ENCODE measurements around the gene CELF2. TPM values are rescaled to one million over a fixed set of nuclear protein-coding genes. Genes with fewer than 3 reads are reported as not detected.

The CELF2 gene
- total RNA-seq, 1 experiment from 2014 or later: 28.7 TPM

- no peak for TF ChIP-seq CTCF (conservative IDR thresholded peaks at IDR 0.05)
- peaks cover 7 to 15% of the 10 kb centered on the region in 2 experiments for H3K4me1 Mint-ChIP-seq
- no peak for DNase-seq
- Histone ChIP-seq H3K4ac (ENCODE audit: low read depth, low read length) (no peak overlapping the region), H2BK20ac (ENCODE audit: low read depth, low read length, poor library complexity, severe bottlenecking) (no peak overlapping the region), H4K5ac (ENCODE audit: insufficient read length, low read depth, low read length) (no peak overlapping the region), H3K4me2 (ENCODE audit: insufficient read depth, insufficient read length, low read length) (no peak overlapping the region), H2BK15ac (ENCODE audit: low read depth, low read length) (no peak overlapping the region), H4K20me1 (ENCODE audit: control insufficient read depth, insufficient read depth, insufficient read length) (no peaks in the 10 kb centered on the region), H2AFZ (ENCODE audit: low read length) (no peak overlapping the region), H3K56ac (ENCODE audit: insufficient read length, low read depth, low read length) (no peak overlapping the region), H3K4me1 (ENCODE audit: insufficient read depth, low read length) (no peaks in the 10 kb centered on the region; the same call in 1 of the 2 replicates), H3K27ac (ENCODE audit: insufficient read length, low read depth, low read length) (no peak overlapping the region), H3K27me3 (ENCODE audit: insufficient read depth, low read length) (no peaks in the 10 kb centered on the region), H4K91ac (ENCODE audit: insufficient read length, low read depth, low read length) (no peak overlapping the region), H3K79me1 (ENCODE audit: insufficient read depth, low read depth, low read length, poor library complexity, severe bottlenecking) (no peaks in the 10 kb centered on the region), H2AK5ac (ENCODE audit: insufficient read length, low read length) (no peak overlapping the region), H3K14ac (ENCODE audit: insufficient read depth, low read length) (no peak overlapping the region), H3K18ac (ENCODE audit: insufficient read length, low read depth, low read length) (no peak overlapping the region), H3K23ac (ENCODE audit: insufficient read length, low read depth, low read length) (no peak overlapping the region), H3T11ph (ENCODE audit: low read length) (no peak overlapping the region), H2BK5ac (ENCODE audit: insufficient read length, low read length) (no peak overlapping the region), H3K79me2 (ENCODE audit: insufficient read depth, low read length) (no peaks in the 10 kb centered on the region), H4K8ac (replicated peaks; ENCODE audit: insufficient read length, low read depth, low read length) (no peak overlapping the region), H2BK12ac (ENCODE audit: insufficient read length, low read depth, low read length) (no peak overlapping the region), H3K9ac (ENCODE audit: extremely low read depth, insufficient read length, low read length) (no peak overlapping the region), H3K9me3 (ENCODE audit: control insufficient read depth, low read depth, low read length) (no peaks in the 10 kb centered on the region), H3K23me2 (ENCODE audit: insufficient read length, low read depth, low read length, poor library complexity, severe bottlenecking) (no peaks in the 10 kb centered on the region), H2BK120ac (ENCODE audit: low read depth, low read length, poor library complexity, severe bottlenecking) (no peak overlapping the region)
- no peaks in the 10 kb centered on the region for H3K9me3 Mint-ChIP-seq
- WGBS (ENCODE audit: extremely low coverage, insufficient read length, low lambda C conversion rate): no CpG with 5 or more reads among the region's 4 CpGs
- H3K27ac Mint-ChIP-seq: no peak overlapping the region
- no peaks in the 10 kb centered on the region; the same call in 1 of the 2 replicates for H3K27me3 Mint-ChIP-seq (ENCODE audit: low read depth)
- no peak overlapping the region for H3K4me3 Mint-ChIP-seq
- H3K36me3 Mint-ChIP-seq (ENCODE audit: insufficient read depth in 1 of 3, low read depth in 3 of 3): no peaks in the 10 kb centered on the region
These were observed 14.0 kb upstream of the CELF2 start for GRCh38 chr10:11003679-11004078.
